Epithelial cell of esophagus (primary cell): ENCODE results near the gene GFI1B.
"Not testable (repeated sequence)": the region's sequence is repeated elsewhere in the genome, so short reads cannot be mapped to it uniquely, and the experiment has no call there.

Experiments
- DNase-seq: peaks from one replicate; pipeline ENCODE4 v3.0.0; 2010; ENCODE audit warnings: low read depth
- H3K4me3 ChIP-seq: 2 replicates; pipeline ENCODE4 v1.5.1; 2011; ENCODE audit warnings: mild to moderate bottlenecking, low read length, control low read depth
- TF ChIP-seq, protein P1 (sequence below): IDR thresholded peaks from 2 replicates; pipeline ENCODE4 v1.5.1; 2011; ENCODE audit warnings: low read depth, mild to moderate bottlenecking, low read length, control low read depth, inconsistent platforms; ENCODE audit not compliant: insufficient read depth; ENCODE audit errors: missing control alignments

The GFI1B gene

DNA sequence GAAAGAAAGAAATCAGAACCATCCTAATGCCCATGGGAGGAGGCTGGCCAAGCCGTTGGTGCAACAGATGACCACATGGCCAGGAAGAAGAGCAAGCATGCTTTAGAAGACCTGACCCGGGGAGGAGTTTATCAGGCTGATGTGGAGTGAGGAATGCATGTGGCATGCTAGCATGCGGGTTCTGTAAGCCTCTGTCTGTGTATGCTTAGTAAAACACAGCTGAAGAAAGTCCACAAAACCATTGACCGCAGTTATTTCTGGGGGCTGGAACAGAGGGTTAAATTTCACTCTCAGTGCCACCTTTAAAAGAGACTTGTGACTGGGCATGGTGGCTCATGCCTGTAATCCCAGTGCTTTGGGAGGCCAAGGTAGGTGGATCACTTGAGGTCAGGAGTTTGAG lies 19.1 kb downstream of the GFI1B start:
- TF ChIP-seq, protein P1, sequence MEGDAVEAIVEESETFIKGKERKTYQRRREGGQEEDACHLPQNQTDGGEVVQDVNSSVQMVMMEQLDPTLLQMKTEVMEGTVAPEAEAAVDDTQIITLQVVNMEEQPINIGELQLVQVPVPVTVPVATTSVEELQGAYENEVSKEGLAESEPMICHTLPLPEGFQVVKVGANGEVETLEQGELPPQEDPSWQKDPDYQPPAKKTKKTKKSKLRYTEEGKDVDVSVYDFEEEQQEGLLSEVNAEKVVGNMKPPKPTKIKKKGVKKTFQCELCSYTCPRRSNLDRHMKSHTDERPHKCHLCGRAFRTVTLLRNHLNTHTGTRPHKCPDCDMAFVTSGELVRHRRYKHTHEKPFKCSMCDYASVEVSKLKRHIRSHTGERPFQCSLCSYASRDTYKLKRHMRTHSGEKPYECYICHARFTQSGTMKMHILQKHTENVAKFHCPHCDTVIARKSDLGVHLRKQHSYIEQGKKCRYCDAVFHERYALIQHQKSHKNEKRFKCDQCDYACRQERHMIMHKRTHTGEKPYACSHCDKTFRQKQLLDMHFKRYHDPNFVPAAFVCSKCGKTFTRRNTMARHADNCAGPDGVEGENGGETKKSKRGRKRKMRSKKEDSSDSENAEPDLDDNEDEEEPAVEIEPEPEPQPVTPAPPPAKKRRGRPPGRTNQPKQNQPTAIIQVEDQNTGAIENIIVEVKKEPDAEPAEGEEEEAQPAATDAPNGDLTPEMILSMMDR, result no peak
- H3K4me3 ChIP-seq, result no peak overlapping the region
- DNase-seq, result peak; percentile 57

DNA sequence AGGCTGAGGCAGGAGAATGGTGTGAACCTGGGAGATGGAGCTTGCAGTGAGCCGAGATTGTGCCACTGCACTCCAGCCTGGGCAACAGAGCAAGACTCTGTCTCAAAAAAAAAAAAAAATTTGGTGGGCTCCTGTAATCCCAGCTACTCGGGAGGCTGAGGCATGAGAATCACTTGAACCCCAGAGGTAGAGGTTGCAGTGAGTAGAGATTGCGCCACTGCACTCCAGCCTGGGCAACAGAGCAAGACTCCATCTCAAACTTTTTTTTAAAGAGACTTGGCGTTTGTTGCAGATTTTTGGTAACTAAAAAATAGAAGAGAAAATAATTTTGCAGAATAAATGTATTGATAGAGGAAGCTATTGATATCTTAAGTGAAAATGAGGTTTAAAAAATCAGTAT lies 19.7 kb downstream of the GFI1B start:
- not testable (repeated sequence) for DNase-seq, H3K4me3 ChIP-seq

DNA sequence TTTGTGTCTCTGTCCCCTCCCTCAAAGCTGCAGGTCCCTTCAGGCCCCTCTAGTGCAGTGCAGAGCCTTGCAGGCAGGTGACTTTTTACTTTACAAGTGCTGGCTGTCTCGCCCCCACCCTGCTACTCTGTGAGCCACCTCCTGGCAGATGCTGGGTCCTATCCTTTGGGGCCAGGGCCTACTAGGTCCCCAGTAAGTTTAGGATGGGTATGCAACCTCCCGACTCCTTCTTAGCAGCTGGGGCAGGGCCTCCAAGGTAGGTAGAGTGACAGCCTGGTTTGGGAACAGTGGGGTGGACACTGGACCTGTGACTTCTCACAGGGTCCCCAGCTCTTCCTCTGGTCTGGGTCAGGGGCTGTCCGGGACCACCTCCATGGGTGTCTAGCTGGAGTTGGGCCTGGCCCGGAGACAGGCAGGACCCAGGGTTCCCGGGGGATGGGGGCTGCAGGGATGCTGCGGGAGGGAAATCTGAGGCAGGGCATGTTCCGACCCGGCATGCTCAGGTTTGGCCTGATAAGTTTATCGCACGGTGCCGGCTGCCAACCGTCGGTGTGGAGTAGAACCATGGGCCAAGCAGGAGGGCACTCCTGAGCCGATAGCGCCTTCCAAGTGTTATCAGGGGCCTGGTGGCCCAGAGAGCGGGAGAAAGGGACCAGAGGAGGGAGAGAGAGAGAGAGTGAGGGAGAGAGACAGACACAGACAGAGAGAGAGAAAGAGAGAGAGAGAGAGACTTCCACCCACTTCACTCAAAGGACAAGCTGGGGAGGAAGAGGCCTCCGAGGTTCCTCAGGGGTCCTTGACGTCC lies 20.5 kb downstream of the GFI1B start:
- TF ChIP-seq, protein P1, result no peak
- no peak overlapping the region for H3K4me3 ChIP-seq
- no peak for DNase-seq

DNA sequence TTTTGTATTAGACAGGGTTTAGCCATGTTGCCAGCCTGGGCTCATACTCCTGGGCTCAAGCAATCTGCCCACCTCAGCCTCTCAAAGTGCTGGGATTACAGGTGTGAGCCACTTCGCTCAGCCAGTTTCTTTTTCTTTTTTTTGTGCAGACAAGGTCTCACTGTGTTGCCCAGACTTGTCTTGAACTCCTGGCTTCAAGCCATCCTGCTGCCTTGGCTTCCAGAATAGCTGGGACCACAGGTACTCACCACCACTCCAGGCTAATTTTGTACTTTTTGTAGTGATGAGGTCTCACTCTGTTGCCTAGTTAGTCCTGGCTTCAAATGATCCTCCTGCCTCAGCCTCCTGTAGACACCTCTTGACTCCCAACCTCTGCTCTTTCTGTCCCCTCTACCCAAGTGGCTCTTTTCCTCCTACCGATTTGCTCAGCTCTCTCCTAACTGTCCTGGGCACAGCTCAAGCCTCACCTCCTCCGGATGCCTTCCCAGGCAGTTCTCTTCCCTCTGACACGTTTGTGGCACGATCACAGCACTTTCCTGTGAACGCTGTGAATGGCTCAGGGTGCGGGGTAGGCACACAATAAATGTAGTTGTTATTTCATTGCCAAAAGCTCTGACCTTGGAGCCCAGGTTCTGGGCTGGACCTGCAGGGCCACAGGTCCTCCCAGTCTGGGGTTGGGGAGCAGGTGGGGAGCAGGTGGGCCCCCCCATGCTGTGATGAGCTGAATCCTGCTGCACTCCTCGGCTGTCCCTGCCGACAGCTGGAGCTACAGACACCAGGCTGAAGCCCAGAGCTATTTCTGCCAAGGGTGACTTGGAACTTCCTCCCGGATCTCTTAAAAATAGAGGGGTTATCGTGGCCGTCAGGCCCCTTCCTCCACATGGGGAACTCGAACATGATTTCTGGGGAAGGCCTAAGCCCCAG lies 23.9 kb downstream of the GFI1B start:
- TF ChIP-seq, protein P1, result no peak
- peak; percentile 89 for DNase-seq
- no peak overlapping the region for H3K4me3 ChIP-seq

DNA sequence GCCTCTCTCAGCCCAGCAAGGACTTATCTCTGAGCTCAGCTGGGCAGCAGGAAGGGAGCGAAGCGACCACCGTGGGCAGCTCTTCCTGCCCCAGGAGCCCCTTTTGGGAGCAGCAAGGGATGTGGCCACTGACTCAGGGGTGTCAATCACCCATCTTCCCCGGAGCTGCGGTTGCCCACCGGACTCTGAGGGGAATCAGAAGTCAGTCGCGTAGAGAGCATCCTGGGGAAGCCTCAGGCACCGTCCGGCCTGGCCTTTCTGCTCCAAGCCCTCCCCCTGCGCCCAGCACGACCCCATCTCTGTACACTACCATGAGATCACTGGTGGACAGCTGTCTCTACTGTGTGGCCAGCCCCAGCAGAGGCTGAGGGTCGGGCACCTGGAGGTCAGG lies 24.6 kb downstream of the GFI1B start:
- TF ChIP-seq, protein P1, result no peak
- DNase-seq, result no peak
- H3K4me3 ChIP-seq, result no peak overlapping the region

DNA sequence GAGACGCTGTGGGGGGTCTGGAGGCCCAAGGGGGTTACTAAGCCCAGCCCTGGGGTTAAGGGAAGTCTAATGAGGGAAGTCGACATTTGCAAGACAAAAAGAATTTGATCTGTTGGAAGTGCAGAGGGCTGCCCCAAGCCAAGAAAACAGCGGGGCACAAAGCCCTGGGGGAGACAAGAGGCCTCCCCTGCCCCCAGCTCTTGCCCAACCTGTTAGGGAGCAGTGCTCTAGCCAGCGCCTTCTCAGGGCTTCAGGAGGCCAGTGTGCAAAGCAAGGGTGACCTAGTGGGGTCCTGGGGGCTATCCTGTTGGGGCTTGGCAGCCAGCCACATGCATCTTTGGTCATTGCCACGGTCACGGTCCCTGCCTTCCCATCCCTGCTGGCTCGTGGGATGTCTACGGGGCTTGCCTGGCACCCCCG lies 25.2 kb downstream of the GFI1B start:
- DNase-seq, result no peak
- TF ChIP-seq, protein P1, result no peak
- no peak overlapping the region for H3K4me3 ChIP-seq
